Amniotic epithelial cell (primary cell): ENCODE data around the gene ANKRD53.
"Not testable (repeated sequence)": the region's sequence is repeated elsewhere in the genome, so short reads cannot be mapped to it uniquely, and the experiment has no call there.

ENCODE experiments used
- DNase-seq: peaks from one replicate; pipeline ENCODE4 v3.0.0-alpha.2; 2010; ENCODE audit warnings: low read depth

The ANKRD53 gene

GRCh38 chr2:71018625-71019024 is 40.2 kb downstream of the ANKRD53 start:
- DNase-seq = no peak

GRCh38 chr2:71019989-71020388 is 41.6 kb downstream of the ANKRD53 start:
- not testable (repeated sequence) for DNase-seq

- DNase-seq = not testable (repeated sequence)
Measured at GRCh38 chr2:71021394-71021793, 43.0 kb downstream of the ANKRD53 start.

GRCh38 chr2:71023553-71024243 is 45.3 kb downstream of the ANKRD53 start:
- DNase-seq = not testable (repeated sequence)
